HG02840 (cell line): ENCODE measurements around the gene CSNK1G1.

Source experiments
- ATAC-seq: cut with Tn5 transposase; IDR thresholded peaks from one replicate; pipeline ENCODE4 v1.9.1; 2021; ENCODE audit warnings: mild to moderate bottlenecking, moderate library complexity, moderate number of reproducible peaks; ENCODE audit not compliant: unreplicated experiment, low FRiP score

Gene CSNK1G1

GRCh38 chr15:64158363-64159134 lies 197.4 kb downstream of the CSNK1G1 start:
- no peak for ATAC-seq

DNA sequence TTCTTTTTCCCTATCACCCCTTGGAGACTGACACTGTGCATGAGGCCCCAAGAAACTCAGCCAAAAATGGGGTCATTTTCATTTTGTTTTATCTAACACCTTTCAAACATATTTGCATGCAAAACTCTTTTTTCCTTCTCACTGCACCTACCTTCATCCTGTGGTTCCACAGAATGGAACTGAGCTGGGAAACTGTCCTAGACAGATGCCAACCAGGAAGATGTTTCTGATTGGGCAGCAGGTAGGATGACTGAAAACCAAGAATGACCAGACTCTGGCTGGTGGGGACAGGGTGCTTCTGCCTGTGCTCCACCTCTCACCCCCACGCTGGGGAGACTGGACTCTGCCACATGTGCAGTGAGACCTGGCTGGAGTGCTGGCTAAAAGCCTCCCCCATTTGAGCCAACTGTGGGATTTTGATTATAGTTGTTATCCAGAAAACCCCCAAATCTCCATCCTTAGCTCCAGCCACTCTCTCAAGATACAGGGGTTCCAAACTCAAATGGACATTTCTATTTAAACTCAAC lies 198.3 kb downstream of the CSNK1G1 start:
- ATAC-seq: no peak

GRCh38 chr15:64156652-64157331 lies 199.2 kb downstream of the CSNK1G1 start:
- no peak for ATAC-seq

GRCh38 chr15:64155802-64156651 lies 199.9 kb downstream of the CSNK1G1 start:
- no peak for ATAC-seq

DNA sequence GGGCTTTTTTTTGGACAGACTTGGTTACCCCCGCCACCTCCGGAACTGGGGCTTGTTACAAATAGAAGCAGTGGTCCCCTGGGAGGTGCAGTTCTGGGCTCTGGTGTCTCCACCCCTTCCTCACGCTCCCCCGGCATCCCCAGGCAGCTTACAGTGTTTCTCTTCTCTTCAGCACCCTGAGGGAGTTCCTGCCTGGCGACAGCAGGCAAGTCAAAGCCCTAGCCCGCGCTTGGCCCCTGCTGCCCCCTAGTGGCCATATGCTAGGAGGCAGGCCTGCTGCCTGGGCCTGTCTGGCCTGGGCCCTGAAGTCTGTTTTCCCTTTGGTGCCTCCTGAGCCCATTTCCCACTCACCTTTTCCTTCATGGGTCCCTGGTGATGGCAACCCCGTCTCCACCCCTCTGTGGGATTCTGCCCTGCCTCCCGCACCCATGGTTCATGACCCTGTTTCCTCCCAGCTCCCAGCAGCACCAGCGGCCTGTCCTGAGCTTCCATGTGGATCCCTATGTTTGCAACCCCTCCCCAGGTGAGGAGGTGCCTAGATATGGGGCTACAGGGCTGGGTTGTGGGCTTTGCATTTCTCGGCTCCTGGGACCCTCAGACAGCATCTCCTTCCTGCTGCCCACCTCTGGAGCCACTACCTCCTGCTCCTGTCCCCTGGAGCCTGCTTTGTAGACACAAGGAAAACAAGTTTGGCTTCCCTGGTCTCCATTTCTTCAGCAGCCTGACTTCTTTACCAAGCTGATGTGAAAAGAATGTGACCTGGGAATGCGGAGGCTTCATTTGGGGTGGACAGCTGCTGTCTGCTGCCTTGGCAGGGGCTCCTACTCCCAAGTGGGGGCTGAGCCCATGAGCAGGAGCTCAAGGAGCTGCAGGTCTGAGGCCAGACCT lies 202.2 kb downstream of the CSNK1G1 start:
- ATAC-seq: peak; percentile 46

DNA sequence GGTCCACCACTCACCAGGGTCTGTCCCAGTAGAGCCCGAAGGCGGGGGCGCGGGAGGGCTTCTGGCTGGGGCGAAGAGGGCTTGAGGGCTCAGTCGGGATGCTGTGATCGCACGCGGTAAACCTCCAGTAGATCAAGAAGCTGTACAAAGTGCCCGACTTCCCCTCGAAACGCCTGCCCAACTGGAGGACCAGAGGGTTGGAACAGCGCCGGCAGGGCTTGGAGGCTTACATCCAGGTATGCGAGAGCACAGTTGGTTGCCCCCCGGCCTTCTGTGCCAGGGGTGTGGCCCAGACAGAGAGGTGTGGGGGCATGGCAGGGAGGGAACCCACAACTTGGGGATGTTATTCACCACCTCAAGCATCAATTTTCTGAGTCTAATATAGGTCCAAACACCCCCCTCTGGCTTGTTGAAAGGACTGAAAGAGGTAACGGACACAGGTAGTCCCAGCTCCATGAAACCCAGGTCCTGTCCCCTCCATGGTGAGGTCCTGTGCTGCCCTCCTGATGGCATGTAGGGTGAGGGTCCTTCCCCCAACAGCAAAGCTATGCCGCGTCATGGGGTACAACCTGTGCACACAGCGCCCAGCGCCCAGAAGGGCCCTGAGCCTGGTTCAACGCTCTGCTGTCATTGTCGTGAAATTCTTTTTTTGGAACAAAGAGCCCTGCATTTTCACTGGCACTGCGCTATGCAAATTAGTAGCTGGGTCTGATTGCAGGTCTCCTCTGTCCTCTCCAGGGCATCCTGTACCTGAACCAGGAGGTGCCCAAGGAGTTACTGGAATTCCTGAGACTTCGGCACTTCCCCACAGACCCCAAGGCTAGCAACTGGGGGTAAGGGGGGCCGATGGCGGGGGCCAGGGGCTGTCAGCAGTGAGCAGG lies 203.2 kb downstream of the CSNK1G1 start:
- peak; percentile 5 for ATAC-seq

DNA sequence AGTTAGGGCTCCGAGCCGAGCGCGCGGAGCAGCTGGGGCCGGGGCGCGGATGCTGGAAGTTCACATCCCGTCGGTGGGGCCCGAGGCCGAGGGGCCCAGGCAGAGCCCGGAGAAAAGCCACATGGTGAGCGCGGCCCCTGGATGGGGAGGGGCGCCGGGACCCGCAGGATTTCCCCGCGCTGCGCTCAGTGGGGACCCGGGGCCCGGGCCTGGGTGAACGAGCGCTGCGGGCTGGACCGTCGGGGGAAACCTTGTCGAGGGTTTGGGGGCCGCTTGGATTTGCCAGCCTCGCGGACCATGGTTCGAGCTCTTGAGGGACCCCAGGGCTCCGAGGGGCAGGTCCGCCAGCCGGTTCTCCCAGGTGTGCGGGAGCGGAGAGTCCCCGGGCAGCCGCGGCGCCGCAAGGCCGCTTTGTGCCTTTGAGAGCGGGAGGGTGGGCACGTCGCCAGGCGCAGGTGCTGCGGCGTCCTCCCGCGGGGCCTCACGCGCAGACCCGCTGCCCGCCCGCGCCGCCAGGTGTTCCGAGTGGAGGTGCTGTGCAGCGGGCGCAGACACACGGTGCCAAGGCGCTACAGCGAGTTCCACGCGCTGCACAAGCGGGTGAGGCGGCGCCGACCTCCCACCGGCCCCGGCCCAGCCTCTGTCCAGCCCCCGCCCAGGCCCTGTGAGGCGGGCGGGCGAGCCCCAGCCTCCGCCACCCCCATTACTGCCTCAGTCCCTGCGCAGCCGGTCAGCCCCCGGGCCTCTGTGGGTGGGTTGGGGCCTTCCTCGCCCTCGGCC lies 204.1 kb downstream of the CSNK1G1 start, which contains the start of gene SNX22:
Gene SNX22 (plus strand): TSS at position 5 of the 780 bp plus-strand sequence. CDS start 45 bp downstream, at position 50.
- peak; percentile 7 for ATAC-seq

DNA sequence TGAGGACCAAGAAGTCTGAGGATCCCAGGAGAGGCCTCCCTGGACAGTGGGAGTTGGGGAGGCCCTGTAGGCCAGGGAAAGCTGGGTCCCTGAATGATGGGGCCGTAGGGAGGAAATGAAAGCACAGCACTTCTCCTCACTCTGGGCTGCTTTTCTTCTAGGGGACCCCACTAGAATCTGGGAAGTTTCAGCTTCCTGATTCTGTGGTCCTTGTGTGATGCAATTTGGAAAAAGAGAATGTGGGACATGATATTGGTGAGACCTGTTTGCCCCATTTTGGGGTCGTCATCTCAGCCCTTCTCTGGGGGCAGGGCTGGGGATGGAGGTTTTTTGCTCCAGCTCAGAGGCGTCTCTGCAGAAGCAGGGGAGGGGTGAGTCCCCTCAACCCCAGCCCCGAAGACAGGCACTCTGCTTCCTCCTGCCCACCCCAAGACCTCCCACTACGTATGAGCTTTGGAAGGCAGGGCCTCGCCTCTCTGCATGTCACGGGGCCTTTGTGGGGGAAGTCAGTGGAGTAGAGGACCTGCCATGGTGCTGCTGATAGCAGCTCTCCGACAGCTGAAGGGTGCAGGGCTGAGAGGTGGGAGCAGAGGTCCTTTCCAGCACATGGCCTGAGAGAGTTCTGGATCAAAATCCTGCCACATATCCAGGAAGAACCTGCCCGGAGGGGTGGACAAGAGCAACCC lies 205.9 kb downstream of the CSNK1G1 start:
- no peak for ATAC-seq

- ATAC-seq: no peak
These were observed 206.5 kb downstream of the CSNK1G1 start for GRCh38 chr15:64149424-64149823.

DNA sequence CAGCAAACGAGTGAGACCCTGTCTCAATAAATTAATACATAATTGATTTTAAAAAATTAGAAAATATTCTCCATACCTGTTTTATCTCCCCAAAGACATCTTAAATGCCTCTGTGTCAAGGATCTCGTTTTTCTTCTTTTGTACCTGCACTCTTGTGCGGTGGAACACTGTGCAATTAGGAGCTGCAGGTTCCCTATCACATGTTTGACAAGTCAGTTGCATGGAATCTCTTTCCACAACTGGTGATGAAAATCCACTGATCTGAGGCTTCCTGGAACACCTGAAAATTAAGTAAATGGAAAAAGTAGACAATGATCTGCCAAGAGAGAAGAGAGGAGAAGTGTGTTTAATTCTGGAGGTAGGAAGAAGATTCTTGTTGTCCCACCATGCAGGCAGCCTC lies 207.4 kb downstream of the CSNK1G1 start:
- no peak for ATAC-seq

GRCh38 chr15:64148168-64148567 lies 207.8 kb downstream of the CSNK1G1 start:
- ATAC-seq: no peak

DNA sequence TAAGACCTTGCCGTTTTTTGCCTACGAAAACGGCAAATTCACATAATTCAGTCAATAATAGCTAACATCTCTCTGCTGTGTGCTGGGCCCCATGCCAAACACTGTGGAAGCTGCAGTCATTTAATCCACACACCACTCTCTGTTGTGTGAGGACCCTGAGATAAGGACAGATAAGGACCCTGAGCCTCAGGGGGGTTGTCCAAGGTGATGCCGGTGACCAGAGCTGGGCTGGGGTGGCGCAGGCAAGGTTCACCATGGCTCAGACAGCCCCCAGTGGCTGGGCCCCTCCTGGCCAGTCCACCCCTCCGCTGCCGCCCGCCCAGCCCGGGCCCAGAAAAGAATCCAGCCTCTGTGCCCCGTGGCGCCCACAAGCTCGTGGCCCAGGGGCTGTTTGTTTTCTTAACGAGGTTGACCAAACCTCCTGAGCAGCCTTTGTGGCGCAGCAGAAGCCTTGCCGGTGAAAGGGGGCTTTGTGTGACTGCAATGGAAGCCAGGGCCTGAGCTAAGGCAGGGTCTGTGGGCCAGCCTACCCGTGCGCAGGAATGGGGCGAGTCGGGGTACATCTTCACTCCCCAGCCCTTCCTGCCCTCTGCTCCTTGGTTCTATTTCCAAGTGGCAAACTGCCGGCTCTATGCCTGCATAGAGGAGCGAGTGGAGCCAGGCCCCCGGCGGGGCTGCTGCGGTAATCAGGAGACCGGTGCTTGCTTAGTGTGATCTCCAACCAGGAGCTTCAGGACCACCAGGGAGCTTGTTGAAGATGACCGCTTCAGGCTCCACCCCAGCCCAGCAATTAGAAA lies 208.9 kb downstream of the CSNK1G1 start:
- no peak for ATAC-seq

DNA sequence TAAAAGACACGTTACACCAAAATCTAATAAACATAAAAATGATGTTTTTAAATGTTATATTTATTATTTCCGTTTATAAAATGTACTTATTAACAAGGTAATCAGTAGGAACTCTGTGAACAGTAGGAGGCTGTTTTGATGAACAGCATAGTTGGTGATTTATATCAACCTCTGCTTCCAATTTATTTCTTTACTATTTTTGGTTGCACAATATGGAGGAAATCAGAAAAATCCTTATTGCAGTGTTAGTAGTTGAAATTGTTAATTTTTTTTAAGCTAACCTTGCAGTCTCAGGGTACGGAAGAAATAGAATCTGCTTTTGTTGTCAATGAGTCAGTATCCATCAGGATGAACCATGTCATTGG lies 209.5 kb downstream of the CSNK1G1 start:
- no peak for ATAC-seq

- ATAC-seq: no peak
These were observed 209.9 kb downstream of the CSNK1G1 start for GRCh38 chr15:64146041-64146440.

DNA sequence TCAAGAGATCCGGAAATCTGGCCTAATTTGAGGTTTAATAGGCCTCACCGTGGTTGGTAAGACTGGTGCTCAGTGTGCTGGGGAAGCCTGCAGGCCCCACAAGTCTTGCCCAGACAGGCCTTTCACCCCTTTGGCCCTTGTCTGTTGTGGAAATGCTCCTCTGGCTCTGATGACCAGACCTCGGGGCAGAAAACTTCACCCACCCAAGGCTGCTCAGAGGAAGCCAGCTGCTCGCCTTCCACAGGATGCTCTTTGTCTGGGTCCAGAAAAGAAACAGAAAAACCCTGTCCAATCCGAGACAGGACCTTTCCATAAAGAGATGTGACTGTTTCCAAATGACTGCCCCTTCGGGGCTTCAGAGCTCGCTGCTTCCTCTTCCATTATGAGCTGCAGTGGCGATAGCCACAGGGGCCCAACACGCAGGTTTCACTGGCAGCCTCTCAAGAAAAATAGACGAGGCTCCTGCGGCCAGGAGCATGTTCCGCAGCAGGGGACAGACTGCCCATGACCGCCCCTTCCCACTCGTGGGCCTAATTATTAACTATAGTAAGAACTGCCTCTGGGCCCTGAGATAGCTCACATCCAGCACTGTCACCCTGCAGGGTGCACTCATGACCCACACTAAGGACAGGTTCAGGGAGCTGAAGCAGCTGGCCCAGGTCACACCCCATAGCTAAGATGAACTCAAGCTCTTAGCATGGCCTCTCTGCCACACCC lies 211.2 kb downstream of the CSNK1G1 start:
- peak; percentile 60 for ATAC-seq

DNA sequence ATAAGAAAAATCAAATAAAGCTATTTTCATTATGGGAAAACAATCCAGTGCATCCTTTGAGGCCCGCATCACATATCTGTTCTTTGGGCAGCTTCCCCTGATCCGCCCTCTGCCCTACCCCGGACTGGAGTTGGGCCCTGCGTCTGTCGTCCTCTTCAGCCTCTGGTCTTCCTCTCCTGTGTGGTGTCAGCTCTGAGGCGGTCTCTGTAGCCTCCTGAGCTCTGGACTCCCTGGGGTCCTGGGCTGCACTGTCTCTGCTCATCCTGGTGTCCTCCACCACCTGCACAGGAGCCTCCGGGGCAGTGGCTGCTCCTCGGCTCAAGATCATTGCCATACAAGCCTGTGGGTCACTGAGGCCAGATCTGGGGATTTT lies 211.8 kb downstream of the CSNK1G1 start:
- peak; percentile 6 for ATAC-seq
